HEK293 (cell line): ENCODE results near the gene IL23A.

Experiments used
- CTCF ChIA-PET: fragments of 350-600 bp; formaldehyde crosslinking; extraction: SDS; loops from one replicate; lab custom pipeline; 2021; ENCODE audit warnings: antibody characterized with exemption; lab: Yijun Ruan, JAX
- POLR2A ChIA-PET: fragments of 300-600 bp; formaldehyde crosslinking; extraction: SDS; loops from one replicate; lab custom pipeline; 2020; ENCODE audit warnings: antibody characterized with exemption, inconsistent platforms; lab: Yijun Ruan, JAX
- H3K27ac ChIP-seq: fragments of 200-500 bp; sonication (Bioruptor generic); 2 replicates; pipeline ENCODE4 v1.5.1; 2014; ENCODE audit warnings: low read depth, low read length, control low read depth, inconsistent platforms; ENCODE audit errors: extremely low read depth
- H3K36me3 ChIP-seq, 2 experiments: fragments of 200-500 bp in 1 of 2; sonication (Bioruptor generic) in 1 of 2; 1 replicate in 1 of 2; 2 replicates in 1 of 2; pipeline ENCODE4 v1.5.1; 2014 to 2017; ENCODE audit warnings: inconsistent platforms in 2 of 2, low read length in 2 of 2; ENCODE audit not compliant: control insufficient read depth in 2 of 2, insufficient read depth in 1 of 2
- H3K4me1 ChIP-seq: fragments of 200-500 bp; sonication (Bioruptor generic); 2 replicates; pipeline ENCODE4 v1.5.1; 2014; ENCODE audit warnings: mild to moderate bottlenecking, low read length, inconsistent platforms; ENCODE audit not compliant: control insufficient read depth, insufficient read depth
- H3K4me3 ChIP-seq: 2 replicates; pipeline ENCODE4 v1.5.1; 2011; ENCODE audit warnings: low read depth, mild to moderate bottlenecking, control low read depth, low read length, moderate library complexity
- H3K9me3 ChIP-seq: fragments of 200-500 bp; sonication (Bioruptor generic); 2 replicates; pipeline ENCODE4 v1.5.1; 2014; ENCODE audit warnings: low read depth, low read length, inconsistent platforms; ENCODE audit not compliant: control insufficient read depth, insufficient read depth
- EGR2 ChIP-seq: fragments of 450-650 bp; formaldehyde crosslinking; IDR thresholded peaks from 2 replicates; pipeline ENCODE4 v1.5.1; 2016; ENCODE audit warnings: low read depth, missing biosample characterization, missing genetic modification characterization
- TCF7L2 ChIP-seq: IDR thresholded peaks from 2 replicates; pipeline ENCODE4 v1.6.1; 2011; ENCODE audit warnings: low read depth, mild to moderate bottlenecking, inconsistent platforms, low read length, moderate library complexity, borderline replicate concordance
- ZBTB26 ChIP-seq: fragments of 450-650 bp; formaldehyde crosslinking; optimal IDR thresholded peaks from 2 replicates; pipeline ENCODE3; 2016; ENCODE audit warnings: missing biosample characterization, mild to moderate bottlenecking, missing genetic modification characterization
- ZIC2 ChIP-seq: fragments of 450-650 bp; formaldehyde crosslinking; IDR thresholded peaks from 2 replicates; pipeline ENCODE4 v1.5.1; 2016; ENCODE audit warnings: missing biosample characterization, missing genetic modification characterization
- ZNF148 ChIP-seq: fragments of 450-650 bp; formaldehyde crosslinking; IDR thresholded peaks from 2 replicates; pipeline ENCODE4 v1.5.0; 2017; ENCODE audit warnings: missing biosample characterization, missing genetic modification characterization, borderline replicate concordance
- ZNF18 ChIP-seq: fragments of 450-650 bp; formaldehyde crosslinking; IDR thresholded peaks from 2 replicates; pipeline ENCODE4 v1.5.1; 2016; ENCODE audit warnings: missing biosample characterization, missing genetic modification characterization
- ZNF266 ChIP-seq: fragments of 450-650 bp; formaldehyde crosslinking; IDR thresholded peaks from 2 replicates; pipeline ENCODE4 v1.5.1; 2016; ENCODE audit warnings: missing biosample characterization, missing genetic modification characterization, low read depth
- ZNF280D ChIP-seq: fragments of 450-650 bp; formaldehyde crosslinking; IDR thresholded peaks from 2 replicates; pipeline ENCODE4 v1.5.1; 2016; ENCODE audit warnings: missing biosample characterization, missing genetic modification characterization
- ZNF391 ChIP-seq: fragments of 450-650 bp; formaldehyde crosslinking; IDR thresholded peaks from 2 replicates; pipeline ENCODE4 v1.5.1; 2016; ENCODE audit warnings: low read depth, missing biosample characterization, missing genetic modification characterization, borderline replicate concordance
- ZNF398 ChIP-seq: fragments of 450-650 bp; formaldehyde crosslinking; IDR thresholded peaks from 2 replicates; pipeline ENCODE4 v1.5.1; 2017; ENCODE audit warnings: missing biosample characterization, missing genetic modification characterization
- ZNF529 ChIP-seq: fragments of 450-650 bp; formaldehyde crosslinking; IDR thresholded peaks from 2 replicates; pipeline ENCODE4 v1.5.1; 2017; ENCODE audit warnings: missing genetic modification characterization, missing biosample characterization; ENCODE audit not compliant: insufficient replicate concordance
- ZNF596 ChIP-seq: fragments of 450-650 bp; IDR thresholded peaks from 2 replicates; pipeline ENCODE4 v1.5.0; 2018; ENCODE audit warnings: missing biosample characterization, mild to moderate bottlenecking, missing genetic modification characterization, moderate library complexity
- ZNF626 ChIP-seq: fragments of 450-650 bp; sonication (Bioruptor Pico); formaldehyde crosslinking; IDR thresholded peaks from 2 replicates; pipeline ENCODE4 v1.5.1; 2018; ENCODE audit warnings: missing biosample characterization, missing genetic modification characterization, inconsistent platforms
- ZNF660 ChIP-seq: fragments of 450-650 bp; IDR thresholded peaks from 2 replicates; pipeline ENCODE4 v1.5.1; 2018; ENCODE audit warnings: missing biosample characterization, mild to moderate bottlenecking, missing genetic modification characterization
- ZSCAN23 ChIP-seq: fragments of 450-650 bp; formaldehyde crosslinking; IDR thresholded peaks from 2 replicates; pipeline ENCODE4 v1.5.1; 2016; ENCODE audit warnings: missing biosample characterization, missing genetic modification characterization

Gene IL23A

GRCh38 chr12:56338308-56339157 lies at the start of gene IL23A:
IL23A (plus strand) TSS chr12:56338884; CDS start chr12:56339045, 161 bp downstream.
- POLR2A ChIA-PET = interaction anchor here (2.3 to 2.9 kb wide), 2 partner anchors 22 kb away, joined by 10 to 12 read pairs; partner anchors contain the start of genes CNPY2 and STAT2
- H3K4me1 ChIP-seq = no peaks in the 10 kb centered on the region

GRCh38 chr12:56293795-56294194 lies 44.9 kb upstream of the IL23A start:
- peaks cover 25 to 65% of the 10 kb centered on the region in 2 experiments for H3K36me3 ChIP-seq
- H3K4me3 ChIP-seq = no peak overlapping the region
- H3K4me1 ChIP-seq = peaks cover under 1% of the 10 kb centered on the region; the same call in 1 of the 2 replicates
- CTCF ChIA-PET = interaction anchor here (0.7 to 1.1 kb wide), 2 partner anchors 37 to 104 kb away, joined by 3 read pairs; partner anchors contain the start of gene SMARCC2
- no peak for TF ChIP-seq ZSCAN23 (tag by site-specific recombination)
- no peak for TF ChIP-seq ZNF391
- no peak for TF ChIP-seq ZNF18 (tag by site-specific recombination)
- TF ChIP-seq ZNF660 (tag by site-specific recombination) = no peak
- no peak for TF ChIP-seq ZNF266 (tag by site-specific recombination)
- no peak for TF ChIP-seq TCF7L2
- no peak for TF ChIP-seq ZBTB26 (tag by site-specific recombination)
- TF ChIP-seq ZNF626 = no peak
- no peak for TF ChIP-seq EGR2 (tag by site-specific recombination)
- TF ChIP-seq ZNF596 (tag by site-specific recombination) = no peak
- no peak for TF ChIP-seq ZNF398
- no peak for TF ChIP-seq ZNF280D (tag by site-specific recombination)
- no peak for TF ChIP-seq ZNF148 (tag by site-specific recombination)
- TF ChIP-seq, all 188 proteins: peak for 0
- no peak overlapping the region for H3K27ac ChIP-seq
- H3K9me3 ChIP-seq = no peaks in the 10 kb centered on the region
- POLR2A ChIA-PET = interaction anchor here (0.6 kb wide), 1 partner anchor 99 kb away, joined by 3 read pairs; no protein-coding TSS in a partner anchor

More at GRCh38 chr12:56338308-56339157, at the start of gene IL23A:
- TF ChIP-seq ZIC2 (tag by site-specific recombination) = peak; percentile 63
- no peak for TF ChIP-seq ZNF529 (tag by site-specific recombination)
- no peak within 1 kb of the TSS for H3K4me3 ChIP-seq
- H3K27ac ChIP-seq = no peak within 1 kb of the TSS
- CTCF ChIA-PET = interaction anchor here (0.6 kb wide), 3 partner anchors 10 to 97 kb away, joined by 3 to 4 read pairs (median 3); no protein-coding TSS in a partner anchor
- H3K36me3 ChIP-seq = peaks cover 0 to 17% of the 10 kb centered on the region in 2 experiments; a peak in 1 of 3 replicates
- no peaks in the 10 kb centered on the region for H3K9me3 ChIP-seq
